Measurements from ENCODE around the gene MIPOL1. TPM values are rescaled to one million over a fixed set of nuclear protein-coding genes. Genes with fewer than 3 reads are reported as not detected.
"Not testable (repeated sequence)": the region's sequence is repeated elsewhere in the genome, so short reads cannot be mapped to it uniquely, and the experiment has no call there.

The MIPOL1 gene
- total RNA-seq, 1 donor, result 14.7 TPM

- no peak for TF ChIP-seq CTCF (IDR thresholded peaks at IDR 0.05; ENCODE audit: insufficient read depth, low read depth, low read length)
- no peak overlapping the region for H3K4me3 ChIP-seq (ENCODE audit: low read depth, low read length)
- DNase-seq (ENCODE audit: low read depth), result no peak
Observed at GRCh38 chr14:37375566-37375965, 177.8 kb downstream of the MIPOL1 start.

GRCh38 chr14:37376944-37377609, 179.3 kb downstream of the MIPOL1 start:
- H3K4me3 ChIP-seq (ENCODE audit: low read depth, low read length), result no peak overlapping the region
- DNase-seq (ENCODE audit: low read depth), result no peak
- no peak for TF ChIP-seq CTCF (IDR thresholded peaks at IDR 0.05; ENCODE audit: insufficient read depth, low read depth, low read length)

GRCh38 chr14:37384870-37385596, 187.3 kb downstream of the MIPOL1 start:
- TF ChIP-seq CTCF (IDR thresholded peaks at IDR 0.05; ENCODE audit: insufficient read depth, low read depth, low read length), result no peak
- DNase-seq (ENCODE audit: low read depth), result no peak

GRCh38 chr14:37397157-37397940, 199.6 kb downstream of the MIPOL1 start:
- DNase-seq (ENCODE audit: low read depth); H3K4me3 ChIP-seq (ENCODE audit: low read depth, low read length): not testable (repeated sequence)

More at GRCh38 chr14:37384870-37385596, 187.3 kb downstream of the MIPOL1 start:
- H3K4me3 ChIP-seq (ENCODE audit: low read depth, low read length), result no peak overlapping the region

GRCh38 chr14:37397941-37398215, 200.1 kb downstream of the MIPOL1 start:
- no peak for TF ChIP-seq CTCF (IDR thresholded peaks at IDR 0.05; ENCODE audit: insufficient read depth, low read depth, low read length)
- H3K4me3 ChIP-seq (ENCODE audit: low read depth, low read length), result no peak overlapping the region
- no peak for DNase-seq (ENCODE audit: low read depth)

- H3K4me3 ChIP-seq (ENCODE audit: low read depth, low read length), result no peak overlapping the region
- no peak for TF ChIP-seq CTCF (IDR thresholded peaks at IDR 0.05; ENCODE audit: insufficient read depth, low read depth, low read length)
- no peak for DNase-seq (ENCODE audit: low read depth)
Observed at GRCh38 chr14:37399517-37399916, 201.8 kb downstream of the MIPOL1 start.

GRCh38 chr14:37401093-37401492, 203.4 kb downstream of the MIPOL1 start:
- TF ChIP-seq CTCF (IDR thresholded peaks at IDR 0.05; ENCODE audit: insufficient read depth, low read depth, low read length), result no peak
- DNase-seq (ENCODE audit: low read depth), result no peak
- no peak overlapping the region for H3K4me3 ChIP-seq (ENCODE audit: low read depth, low read length)

All from fibroblast of villous mesenchyme (primary cell).